ENCODE measurements around the gene NME3.
"Not testable (repeated sequence)": the region's sequence is repeated elsewhere in the genome, so short reads cannot be mapped to it uniquely, and the experiment has no call there.

Gene NME3

DNA sequence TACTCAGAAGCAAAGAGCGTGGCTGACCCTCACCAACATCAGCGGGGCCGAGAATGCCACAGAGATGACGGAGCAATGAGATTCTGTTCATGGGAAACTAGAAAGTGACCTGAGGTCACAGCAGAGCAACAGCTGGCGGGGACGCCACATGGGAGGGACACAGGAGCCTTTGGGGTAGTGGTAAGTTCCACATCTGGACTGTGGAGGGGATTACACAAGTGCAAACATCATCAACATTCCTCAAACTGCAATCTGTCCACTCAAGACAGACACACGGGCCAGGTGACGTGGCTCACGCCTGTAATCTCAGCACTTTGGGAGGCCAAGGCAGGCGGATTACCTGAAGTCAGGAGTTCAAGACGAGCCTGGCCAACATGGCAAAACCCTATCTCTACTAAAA is 44.1 kb upstream of the NME3 start:
- Histone ChIP-seq H3K9ac (ENCODE audit: low read length in 5 of 5) (no peak overlapping the region), H3K4me1 (ENCODE audit: control insufficient read depth in 5 of 5, insufficient read depth in 5 of 5, low read length in 5 of 5) (no peaks in the 10 kb centered on the region), H3K27ac (ENCODE audit: low read depth, low read length) (no peak overlapping the region), H3K9me3 (ENCODE audit: control insufficient read depth in 5 of 5, low read length in 5 of 5) (no peaks in the 10 kb centered on the region), H3K27me3 (ENCODE audit: control insufficient read depth in 5 of 5, insufficient read depth in 4 of 5, low read length in 5 of 5) (no peaks in the 10 kb centered on the region), H3K4me3 (ENCODE audit: low read depth in 1 of 5, low read length in 5 of 5) (no peak overlapping the region), H3K36me3 (ENCODE audit: control insufficient read depth in 5 of 5, insufficient read depth in 5 of 5, low read length in 5 of 5) (peaks cover 0 to 71% (median 58%) of the 10 kb centered on the region in 5 donors)

DNA sequence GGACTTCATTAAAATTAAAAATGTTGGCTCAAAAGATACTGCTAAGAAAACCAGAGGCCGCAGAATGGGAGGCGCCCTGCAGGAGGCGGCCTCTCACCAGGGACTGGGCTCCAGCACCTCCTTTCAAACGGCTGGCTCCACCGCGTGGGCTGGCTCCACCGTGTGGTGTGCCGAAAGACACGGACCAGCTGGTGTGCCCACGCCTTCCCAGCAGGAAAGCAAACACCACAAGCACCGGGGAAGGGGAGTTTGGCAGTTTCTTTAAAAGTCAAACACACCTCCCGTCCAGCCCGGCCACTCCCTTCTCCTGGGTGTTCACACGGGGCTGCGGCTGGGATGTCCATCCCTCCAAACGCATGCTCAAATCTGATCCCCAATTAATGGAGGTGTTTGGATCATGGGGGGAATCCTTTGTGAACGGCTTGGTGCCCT is 41.4 kb upstream of the NME3 start:
- Histone ChIP-seq H3K27ac (ENCODE audit: low read depth, low read length) (no peak overlapping the region), H3K27me3 (ENCODE audit: control insufficient read depth in 5 of 5, insufficient read depth in 4 of 5, low read length in 5 of 5) (no peaks in the 10 kb centered on the region), H3K9ac (ENCODE audit: low read length in 5 of 5) (no peak overlapping the region), H3K36me3 (ENCODE audit: control insufficient read depth in 5 of 5, insufficient read depth in 5 of 5, low read length in 5 of 5) (peaks cover 0 to 68% (median 57%) of the 10 kb centered on the region in 5 donors), H3K4me3 (ENCODE audit: low read depth in 1 of 5, low read length in 5 of 5) (no peak overlapping the region), H3K4me1 (ENCODE audit: control insufficient read depth in 5 of 5, insufficient read depth in 5 of 5, low read length in 5 of 5) (no peaks in the 10 kb centered on the region), H3K9me3 (ENCODE audit: control insufficient read depth in 5 of 5, low read length in 5 of 5) (no peaks in the 10 kb centered on the region)

DNA sequence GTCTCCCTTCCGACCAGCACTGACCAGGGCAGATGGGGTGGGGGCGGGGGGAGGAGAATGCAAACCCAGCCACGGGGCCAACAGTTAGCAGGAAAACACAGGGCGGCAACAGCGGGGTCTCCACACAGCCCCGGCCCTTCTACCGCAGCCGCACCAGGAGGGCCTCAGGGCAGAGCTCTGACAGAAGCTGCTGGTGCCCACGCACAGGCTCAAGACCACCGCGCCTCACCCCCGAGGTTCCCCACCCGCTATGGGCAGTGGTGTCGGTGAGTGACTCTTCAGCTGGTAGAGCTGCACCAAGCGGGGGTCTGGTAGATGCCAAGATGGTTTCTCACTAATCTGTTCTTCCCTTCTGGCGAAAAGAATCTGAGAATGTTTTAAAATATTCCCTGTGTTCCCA is 39.2 kb upstream of the NME3 start:
- no peaks in the 10 kb centered on the region for H3K9me3 ChIP-seq (ENCODE audit: control insufficient read depth in 5 of 5, low read length in 5 of 5)
- H3K27ac ChIP-seq (ENCODE audit: low read depth, low read length), result no peak overlapping the region
- no peaks in the 10 kb centered on the region for H3K27me3 ChIP-seq (ENCODE audit: control insufficient read depth in 5 of 5, insufficient read depth in 4 of 5, low read length in 5 of 5)
- peaks cover 0 to 62% (median 46%) of the 10 kb centered on the region in 5 donors for H3K36me3 ChIP-seq (ENCODE audit: control insufficient read depth in 5 of 5, insufficient read depth in 5 of 5, low read length in 5 of 5)
- H3K4me3 ChIP-seq (ENCODE audit: low read depth in 1 of 5, low read length in 5 of 5), result no peak overlapping the region
- no peak overlapping the region for H3K9ac ChIP-seq (ENCODE audit: low read length in 5 of 5)
- H3K4me1 ChIP-seq (ENCODE audit: control insufficient read depth in 5 of 5, insufficient read depth in 5 of 5, low read length in 5 of 5), result no peaks in the 10 kb centered on the region

DNA sequence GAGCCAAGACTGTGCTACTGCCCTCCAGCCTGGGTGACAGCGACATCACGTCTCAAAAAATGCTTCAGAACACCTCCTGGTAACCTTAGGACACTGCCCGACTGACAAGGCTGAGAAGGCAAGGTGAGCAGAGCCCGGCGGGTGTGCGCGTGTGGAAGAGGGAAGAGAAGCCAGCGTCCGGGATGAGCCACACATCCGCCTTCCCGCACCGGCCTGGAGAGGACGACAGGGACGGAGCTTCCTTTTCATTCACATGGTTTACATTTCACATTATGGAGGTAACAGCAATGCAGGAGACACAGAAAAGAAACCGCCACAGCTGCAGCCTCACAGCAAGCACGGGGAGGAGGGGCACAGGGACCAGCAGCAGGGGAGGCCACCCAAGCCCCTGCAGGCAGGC is 38.8 kb upstream of the NME3 start:
- Histone ChIP-seq H3K27me3 (ENCODE audit: control insufficient read depth in 5 of 5, insufficient read depth in 4 of 5, low read length in 5 of 5) (no peaks in the 10 kb centered on the region), H3K9ac (ENCODE audit: low read length in 5 of 5) (no peak overlapping the region), H3K4me3 (ENCODE audit: low read depth in 1 of 5, low read length in 5 of 5) (no peak overlapping the region), H3K27ac (ENCODE audit: low read depth, low read length) (no peak overlapping the region), H3K4me1 (ENCODE audit: control insufficient read depth in 5 of 5, insufficient read depth in 5 of 5, low read length in 5 of 5) (no peaks in the 10 kb centered on the region), H3K36me3 (ENCODE audit: control insufficient read depth in 5 of 5, insufficient read depth in 5 of 5, low read length in 5 of 5) (peaks cover 0 to 59% (median 42%) of the 10 kb centered on the region in 5 donors), H3K9me3 (ENCODE audit: control insufficient read depth in 5 of 5, low read length in 5 of 5) (no peaks in the 10 kb centered on the region)

DNA sequence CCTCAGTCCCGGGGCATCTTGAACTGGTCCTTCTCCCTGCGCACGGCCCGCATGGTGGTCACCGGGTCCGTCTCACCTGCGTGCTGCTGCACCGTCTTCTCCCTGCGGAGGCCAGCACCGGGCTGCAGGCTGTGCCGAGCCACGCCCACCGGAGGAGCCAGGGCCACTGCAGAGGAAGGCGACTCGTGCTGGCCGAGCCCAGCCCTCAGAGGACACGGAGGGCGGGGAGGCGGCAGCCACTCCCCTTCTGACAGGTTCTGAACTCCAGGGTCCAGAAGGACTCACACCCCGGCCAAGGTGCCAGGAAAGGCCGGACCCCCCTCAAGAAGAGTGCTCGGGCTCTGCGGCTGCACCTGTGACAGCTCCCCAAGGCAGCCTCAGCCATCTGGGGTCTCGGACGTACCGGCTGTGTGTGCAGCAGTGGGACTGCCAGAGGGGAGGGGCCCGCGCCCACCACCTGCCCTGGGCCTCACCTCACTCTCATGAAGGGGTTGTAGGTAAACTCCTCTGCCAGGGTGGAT is 38.0 kb upstream of the NME3 start:
- Histone ChIP-seq H3K9ac (ENCODE audit: low read length in 5 of 5) (no peak overlapping the region), H3K27ac (ENCODE audit: low read depth, low read length) (no peak overlapping the region), H3K4me3 (ENCODE audit: low read depth in 1 of 5, low read length in 5 of 5) (no peak overlapping the region), H3K36me3 (ENCODE audit: control insufficient read depth in 5 of 5, insufficient read depth in 5 of 5, low read length in 5 of 5) (peaks cover 0 to 58% (median 41%) of the 10 kb centered on the region in 5 donors), H3K9me3 (ENCODE audit: control insufficient read depth in 5 of 5, low read length in 5 of 5) (no peaks in the 10 kb centered on the region), H3K4me1 (ENCODE audit: control insufficient read depth in 5 of 5, insufficient read depth in 5 of 5, low read length in 5 of 5) (no peaks in the 10 kb centered on the region), H3K27me3 (ENCODE audit: control insufficient read depth in 5 of 5, insufficient read depth in 4 of 5, low read length in 5 of 5) (no peaks in the 10 kb centered on the region)

DNA sequence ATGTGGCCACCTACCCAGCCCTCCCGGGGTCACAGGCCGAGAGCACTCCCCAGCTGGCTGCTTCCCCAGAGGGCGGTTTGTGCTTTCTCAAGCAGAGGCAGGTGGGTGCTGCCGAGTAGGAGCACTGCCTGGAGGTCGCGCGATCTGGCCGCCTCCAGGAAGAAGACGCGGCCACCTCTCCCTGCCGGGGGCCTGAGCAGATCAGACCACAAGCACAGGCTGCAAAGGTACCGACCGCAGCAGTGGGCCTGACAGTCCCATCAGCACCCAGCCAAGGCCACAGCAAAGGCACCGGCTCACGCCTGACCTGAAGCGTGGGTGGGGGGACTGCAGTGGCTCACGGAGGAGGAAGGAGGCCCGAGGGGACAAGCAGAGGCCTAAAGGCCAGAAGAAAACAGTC is 37.3 kb upstream of the NME3 start:
- H3K36me3 ChIP-seq (ENCODE audit: control insufficient read depth in 5 of 5, insufficient read depth in 5 of 5, low read length in 5 of 5), result peaks cover 0 to 58% (median 36%) of the 10 kb centered on the region in 5 donors
- no peaks in the 10 kb centered on the region for H3K4me1 ChIP-seq (ENCODE audit: control insufficient read depth in 5 of 5, insufficient read depth in 5 of 5, low read length in 5 of 5)
- no peak overlapping the region for H3K27ac ChIP-seq (ENCODE audit: low read depth, low read length)
- H3K9ac ChIP-seq (ENCODE audit: low read length in 5 of 5), result no peak overlapping the region
- no peaks in the 10 kb centered on the region for H3K27me3 ChIP-seq (ENCODE audit: control insufficient read depth in 5 of 5, insufficient read depth in 4 of 5, low read length in 5 of 5)
- no peak overlapping the region for H3K4me3 ChIP-seq (ENCODE audit: low read depth in 1 of 5, low read length in 5 of 5)
- H3K9me3 ChIP-seq (ENCODE audit: control insufficient read depth in 5 of 5, low read length in 5 of 5), result no peaks in the 10 kb centered on the region

DNA sequence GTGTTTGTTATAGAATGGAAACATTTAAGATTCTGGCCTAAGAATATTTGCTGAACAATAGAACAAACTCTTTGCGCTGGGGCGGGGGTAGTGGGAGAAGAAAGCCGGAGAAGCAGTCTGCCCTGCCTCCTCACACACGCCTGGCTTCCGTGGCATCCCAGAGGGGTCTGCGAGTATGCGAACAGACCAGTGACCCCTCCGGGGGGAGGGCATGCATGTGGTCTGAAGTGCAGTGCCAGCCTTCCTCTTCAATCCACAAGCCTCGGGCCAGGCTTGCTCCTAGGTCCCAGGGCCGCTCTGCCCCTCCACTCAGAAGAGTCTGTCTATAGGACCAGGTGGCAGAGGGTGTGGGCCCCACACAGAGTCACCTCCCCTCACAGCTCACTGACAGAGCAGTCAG is 36.3 kb upstream of the NME3 start:
- H3K36me3 ChIP-seq (ENCODE audit: control insufficient read depth in 5 of 5, insufficient read depth in 5 of 5, low read length in 5 of 5), result peaks cover 0 to 51% (median 36%) of the 10 kb centered on the region in 5 donors
- H3K27me3 ChIP-seq (ENCODE audit: control insufficient read depth in 5 of 5, insufficient read depth in 4 of 5, low read length in 5 of 5), result no peaks in the 10 kb centered on the region
- H3K4me1 ChIP-seq (ENCODE audit: control insufficient read depth in 5 of 5, insufficient read depth in 5 of 5, low read length in 5 of 5), result no peaks in the 10 kb centered on the region
- H3K27ac ChIP-seq (ENCODE audit: low read depth, low read length), result no peak overlapping the region
- H3K9ac ChIP-seq (ENCODE audit: low read length in 5 of 5), result no peak overlapping the region
- H3K9me3 ChIP-seq (ENCODE audit: control insufficient read depth in 5 of 5, low read length in 5 of 5), result no peaks in the 10 kb centered on the region
- no peak overlapping the region for H3K4me3 ChIP-seq (ENCODE audit: low read depth in 1 of 5, low read length in 5 of 5)

DNA sequence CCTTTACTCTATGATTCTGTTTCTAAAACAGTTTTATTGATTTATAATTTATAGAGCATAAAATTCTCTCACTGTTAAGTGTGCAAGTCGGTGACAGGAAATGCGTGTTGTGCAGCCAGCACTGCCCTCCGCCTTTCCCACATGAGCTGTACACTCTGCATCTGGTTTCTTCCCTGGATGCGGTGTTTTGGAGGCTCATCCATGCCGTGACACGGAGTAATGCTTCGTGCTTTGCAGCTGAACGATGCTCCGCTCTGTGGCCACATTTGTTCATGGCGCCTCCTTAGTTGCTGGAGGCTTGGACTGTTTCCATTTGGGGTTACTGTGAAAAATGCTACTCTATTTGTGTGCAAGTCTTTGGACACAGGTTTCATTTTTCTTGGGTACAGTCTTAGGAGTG is 29.4 kb upstream of the NME3 start:
- no peak overlapping the region for H3K9ac ChIP-seq (ENCODE audit: low read length in 5 of 5)
- no peaks in the 10 kb centered on the region for H3K4me1 ChIP-seq (ENCODE audit: control insufficient read depth in 5 of 5, insufficient read depth in 5 of 5, low read length in 5 of 5)
- no peaks in the 10 kb centered on the region for H3K27me3 ChIP-seq (ENCODE audit: control insufficient read depth in 5 of 5, insufficient read depth in 4 of 5, low read length in 5 of 5)
- H3K9me3 ChIP-seq (ENCODE audit: control insufficient read depth in 5 of 5, low read length in 5 of 5), result peaks cover 0 to 5% (median 4%) of the 10 kb centered on the region in 5 donors
- H3K27ac ChIP-seq (ENCODE audit: low read depth, low read length), result no peak overlapping the region
- peaks cover 0 to 9% (median 2%) of the 10 kb centered on the region in 5 donors for H3K36me3 ChIP-seq (ENCODE audit: control insufficient read depth in 5 of 5, insufficient read depth in 5 of 5, low read length in 5 of 5)
- no peak overlapping the region for H3K4me3 ChIP-seq (ENCODE audit: low read depth in 1 of 5, low read length in 5 of 5)

DNA sequence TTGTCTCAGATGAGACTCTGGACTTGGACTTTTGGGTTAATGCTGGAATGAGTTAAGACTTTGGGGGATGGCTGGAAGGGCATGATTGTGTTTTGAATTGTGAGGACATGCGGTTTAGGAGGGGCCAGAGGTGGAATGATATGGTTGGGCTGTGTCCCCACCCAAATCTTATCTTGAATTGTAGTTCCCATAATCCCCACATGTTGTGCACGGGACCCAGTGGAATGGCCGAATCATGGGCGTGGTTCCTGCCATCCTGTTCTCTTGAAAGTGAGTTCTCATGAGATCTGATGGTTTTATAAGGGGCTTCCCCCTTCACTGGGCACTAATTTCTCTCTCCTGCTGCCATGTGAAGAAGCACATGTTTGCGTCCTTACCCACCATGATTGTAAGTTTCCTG is 27.9 kb upstream of the NME3 start:
- H3K9ac ChIP-seq (ENCODE audit: low read length in 5 of 5); H3K36me3 ChIP-seq (ENCODE audit: control insufficient read depth in 5 of 5, insufficient read depth in 5 of 5, low read length in 5 of 5); H3K4me1 ChIP-seq (ENCODE audit: control insufficient read depth in 5 of 5, insufficient read depth in 5 of 5, low read length in 5 of 5); H3K27ac ChIP-seq (ENCODE audit: low read depth, low read length); H3K4me3 ChIP-seq (ENCODE audit: low read depth in 1 of 5, low read length in 5 of 5); H3K9me3 ChIP-seq (ENCODE audit: control insufficient read depth in 5 of 5, low read length in 5 of 5); H3K27me3 ChIP-seq (ENCODE audit: control insufficient read depth in 5 of 5, insufficient read depth in 4 of 5, low read length in 5 of 5): not testable (repeated sequence)

DNA sequence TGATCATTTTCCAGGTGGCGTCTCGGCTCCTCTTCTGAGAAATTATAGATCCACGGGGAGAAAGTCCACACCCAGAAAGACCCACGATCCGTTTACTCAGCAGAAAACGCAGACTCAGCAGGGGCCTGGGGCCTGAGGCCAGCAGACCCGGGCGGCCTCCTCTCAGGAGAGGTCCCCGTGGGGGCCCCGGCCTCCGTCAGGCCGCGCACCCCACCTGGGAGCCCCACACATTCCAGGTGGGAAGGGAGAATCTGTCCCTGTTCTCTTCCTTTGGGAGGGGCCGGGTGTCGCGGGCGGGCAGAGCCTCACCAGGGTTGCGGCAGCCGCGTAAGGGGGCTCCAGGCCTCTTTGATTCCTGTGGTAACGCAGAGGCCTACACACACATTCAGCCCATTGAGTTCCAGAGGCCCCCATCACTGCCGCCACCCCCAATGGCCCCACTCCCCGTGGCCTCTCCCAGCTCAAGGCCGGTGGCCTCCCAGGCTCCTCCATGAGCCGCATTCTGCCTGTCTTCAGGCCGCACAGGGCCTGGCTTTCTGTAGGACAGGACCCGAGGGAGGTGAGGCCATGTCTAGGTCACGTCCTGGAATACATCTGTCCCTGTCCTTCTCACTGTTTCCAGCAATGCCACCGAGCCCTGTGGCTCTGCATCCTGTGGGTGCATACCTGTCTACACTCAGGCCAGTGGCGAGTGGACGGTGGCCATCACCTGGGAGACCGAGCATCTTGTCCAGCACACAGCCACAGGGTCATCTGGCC is 23.7 kb upstream of the NME3 start:
- Histone ChIP-seq H3K4me3 (ENCODE audit: low read depth in 1 of 5, low read length in 5 of 5) (no peak overlapping the region), H3K27me3 (ENCODE audit: control insufficient read depth in 5 of 5, insufficient read depth in 4 of 5, low read length in 5 of 5) (no peaks in the 10 kb centered on the region), H3K9me3 (ENCODE audit: control insufficient read depth in 5 of 5, low read length in 5 of 5) (peaks cover 0 to 5% (median 4%) of the 10 kb centered on the region in 5 donors), H3K27ac (ENCODE audit: low read depth, low read length) (no peak overlapping the region), H3K4me1 (ENCODE audit: control insufficient read depth in 5 of 5, insufficient read depth in 5 of 5, low read length in 5 of 5) (no peaks in the 10 kb centered on the region), H3K36me3 (ENCODE audit: control insufficient read depth in 5 of 5, insufficient read depth in 5 of 5, low read length in 5 of 5) (peaks cover 0 to 18% (median 8%) of the 10 kb centered on the region in 5 donors), H3K9ac (ENCODE audit: low read length in 5 of 5) (no peak overlapping the region)
